ENCODE measurements around the gene KIF21B. TPM values are rescaled to one million over a fixed set of nuclear protein-coding genes. Genes with fewer than 3 reads are reported as not detected.

Gene KIF21B
- total RNA-seq, 2 experiments from 2014 or later: 45.5 to 46.3 TPM

DNA sequence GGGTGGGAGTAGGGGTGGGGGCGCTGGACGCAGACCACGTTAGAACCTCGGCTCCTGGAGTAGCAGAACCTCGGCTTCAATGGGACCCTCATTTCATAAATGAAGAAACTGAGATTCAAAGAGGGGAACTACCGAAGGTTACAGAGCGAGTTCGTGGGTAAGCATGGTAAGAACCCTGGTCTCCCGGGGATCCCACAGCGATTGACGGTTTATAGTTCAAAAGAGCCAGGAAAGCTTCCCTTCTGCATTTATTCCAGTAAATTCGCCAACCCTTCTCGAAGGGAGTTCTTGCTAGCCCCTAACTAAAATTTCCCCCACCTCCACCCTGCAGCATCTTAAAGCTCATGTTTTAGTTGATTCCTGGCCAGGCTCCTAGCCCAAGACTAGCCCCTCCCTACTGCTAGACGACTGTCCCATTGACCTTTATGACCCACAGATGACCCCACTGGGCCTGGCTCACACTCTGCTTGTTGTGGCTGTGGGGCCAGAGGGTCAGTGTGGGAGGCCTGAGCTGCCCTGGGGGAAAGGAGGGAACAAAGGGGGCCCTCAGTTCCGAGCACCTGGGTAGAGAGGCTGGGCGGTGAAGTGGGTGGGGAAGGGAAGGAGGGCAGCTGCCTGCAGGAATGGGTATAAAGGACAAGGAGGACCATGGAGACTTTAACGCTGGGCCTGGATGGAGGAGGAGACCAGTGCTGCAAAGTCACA is 558 bp upstream of the KIF21B start:
- peak overlapping the region; percentile 41 for H3K4me3 Mint-ChIP-seq

GRCh38 chr1:201022820-201023516 is 546 bp downstream of the KIF21B start:
- DNase-seq: peak; percentile 74
- H3K27ac Mint-ChIP-seq: peak overlapping the region; percentile 100
- peaks cover 14% of the 10 kb centered on the region for H3K36me3 Mint-ChIP-seq (ENCODE audit: low read depth)
- intact Hi-C loops (cut with micrococcal nuclease): loop anchor here (1.0 to 5.0 kb wide), 6 partner anchors 21 to 871 kb away; partner anchors contain the start of gene CAMSAP2
- H3K4me3 Mint-ChIP-seq: peak overlapping the region; percentile 90
- CTCF ChIA-PET: interaction anchor here (0.7 to 5.1 kb wide), 8 partner anchors 8 to 401 kb away, joined by 3 to 54 read pairs (median 4); no protein-coding TSS in a partner anchor
- H3K4me1 Mint-ChIP-seq (ENCODE audit: low read depth): peaks cover 76% of the 10 kb centered on the region
- no peaks in the 10 kb centered on the region for H3K27me3 Mint-ChIP-seq (ENCODE audit: low read depth)
- H3K9me3 Mint-ChIP-seq: no peaks in the 10 kb centered on the region

More for the DNA sequence above, 558 bp upstream of the KIF21B start:
- no peaks in the 10 kb centered on the region for H3K27me3 Mint-ChIP-seq (ENCODE audit: low read depth)
- H3K27ac Mint-ChIP-seq: no peak overlapping the region
- CTCF ChIA-PET: interaction anchor here (0.6 to 5.1 kb wide), 6 partner anchors 9 to 489 kb away, joined by 3 to 54 read pairs (median 4); no protein-coding TSS in a partner anchor
- no peak for DNase-seq
- intact Hi-C loops (cut with micrococcal nuclease): loop anchor here (1.0 to 5.0 kb wide), 7 partner anchors 33 to 872 kb away; partner anchors contain the start of gene CAMSAP2
- peaks cover 10% of the 10 kb centered on the region for H3K36me3 Mint-ChIP-seq (ENCODE audit: low read depth)
- peaks cover 67% of the 10 kb centered on the region for H3K4me1 Mint-ChIP-seq (ENCODE audit: low read depth)
- no peaks in the 10 kb centered on the region for H3K9me3 Mint-ChIP-seq

DNA sequence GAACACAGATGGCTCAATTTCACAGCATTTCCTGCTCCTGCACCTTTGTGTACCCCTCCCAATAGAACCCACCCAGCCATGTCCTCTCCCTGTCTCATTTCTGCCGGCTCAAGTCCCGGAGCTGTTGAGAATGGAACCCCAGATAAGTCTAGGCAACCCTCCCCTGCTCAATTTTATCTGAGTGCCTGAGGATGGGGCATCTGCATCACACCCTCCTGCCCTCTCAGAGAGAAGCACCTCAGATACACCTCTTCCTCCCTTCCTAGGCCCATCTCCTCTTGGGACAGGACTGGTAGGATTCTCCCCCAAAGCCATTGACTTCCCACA is 1.1 kb downstream of the KIF21B start:
- H3K4me1 Mint-ChIP-seq (ENCODE audit: low read depth): peaks cover 78% of the 10 kb centered on the region
- intact Hi-C loops (cut with micrococcal nuclease): loop anchor here (1.0 to 5.0 kb wide), 3 partner anchors 20 to 870 kb away; partner anchors contain the start of gene CAMSAP2
- CTCF ChIA-PET: interaction anchor here (0.7 to 5.1 kb wide), 7 partner anchors 11 to 176 kb away, joined by 3 to 54 read pairs (median 13); no protein-coding TSS in a partner anchor
- no peaks in the 10 kb centered on the region for H3K9me3 Mint-ChIP-seq
- H3K4me3 Mint-ChIP-seq: peak overlapping the region; percentile 90
- DNase-seq: peak; percentile 26
- H3K27me3 Mint-ChIP-seq (ENCODE audit: low read depth): no peaks in the 10 kb centered on the region
- H3K27ac Mint-ChIP-seq: peak overlapping the region; percentile 100
- H3K36me3 Mint-ChIP-seq (ENCODE audit: low read depth): peaks cover 14% of the 10 kb centered on the region

GRCh38 chr1:201021630-201022492 is 1.7 kb downstream of the KIF21B start:
- DNase-seq: peak; percentile 30

GRCh38 chr1:201020721-201021629 is 2.5 kb downstream of the KIF21B start:
- intact Hi-C loops (cut with micrococcal nuclease): loop anchor here (1.0 to 5.0 kb wide), 3 partner anchors 42 to 869 kb away; partner anchors contain the start of gene CAMSAP2
- Mint-ChIP-seq H3K27ac (peak overlapping the region; percentile 100), H3K27me3 (ENCODE audit: low read depth) (no peaks in the 10 kb centered on the region), H3K4me1 (ENCODE audit: low read depth) (peaks cover 78% of the 10 kb centered on the region), H3K9me3 (no peaks in the 10 kb centered on the region), H3K4me3 (peak overlapping the region; percentile 90), H3K36me3 (ENCODE audit: low read depth) (peaks cover 15% of the 10 kb centered on the region)
- CTCF ChIA-PET: interaction anchor here (0.7 to 5.1 kb wide), 19 partner anchors 7 to 399 kb away, joined by 3 to 54 read pairs (median 5); no protein-coding TSS in a partner anchor
- DNase-seq: peak; percentile 67

More at GRCh38 chr1:201021630-201022492, 1.7 kb downstream of the KIF21B start:
- peak overlapping the region; percentile 100 for H3K27ac Mint-ChIP-seq
- H3K4me1 Mint-ChIP-seq (ENCODE audit: low read depth): peaks cover 78% of the 10 kb centered on the region
- intact Hi-C loops (cut with micrococcal nuclease): loop anchor here (1.0 to 5.0 kb wide), 4 partner anchors 20 to 870 kb away; partner anchors contain the start of gene CAMSAP2
- H3K36me3 Mint-ChIP-seq (ENCODE audit: low read depth): peaks cover 14% of the 10 kb centered on the region
- H3K4me3 Mint-ChIP-seq: peak overlapping the region; percentile 90
- CTCF ChIA-PET: interaction anchor here (0.6 to 5.1 kb wide), 13 partner anchors 10 to 366 kb away, joined by 3 to 54 read pairs (median 7); no protein-coding TSS in a partner anchor
- no peaks in the 10 kb centered on the region for H3K9me3 Mint-ChIP-seq
- H3K27me3 Mint-ChIP-seq (ENCODE audit: low read depth): no peaks in the 10 kb centered on the region

- H3K36me3 Mint-ChIP-seq (ENCODE audit: low read depth): peaks cover 15% of the 10 kb centered on the region
- H3K4me1 Mint-ChIP-seq (ENCODE audit: low read depth): peaks cover 78% of the 10 kb centered on the region
- CTCF ChIA-PET: interaction anchor here (0.8 to 5.1 kb wide), 16 partner anchors 8 to 398 kb away, joined by 3 to 54 read pairs (median 6); no protein-coding TSS in a partner anchor
- DNase-seq: peak; percentile 75
- intact Hi-C loops (cut with micrococcal nuclease): loop anchor here (5.0 kb wide), 2 partner anchors 283 to 868 kb away; partner anchors contain the start of gene CAMSAP2
- peak overlapping the region; percentile 100 for H3K27ac Mint-ChIP-seq
- peak overlapping the region; percentile 90 for H3K4me3 Mint-ChIP-seq
- no peaks in the 10 kb centered on the region for H3K9me3 Mint-ChIP-seq
- no peaks in the 10 kb centered on the region for H3K27me3 Mint-ChIP-seq (ENCODE audit: low read depth)
Measured at GRCh38 chr1:201020040-201020591, 3.4 kb downstream of the KIF21B start.

DNA sequence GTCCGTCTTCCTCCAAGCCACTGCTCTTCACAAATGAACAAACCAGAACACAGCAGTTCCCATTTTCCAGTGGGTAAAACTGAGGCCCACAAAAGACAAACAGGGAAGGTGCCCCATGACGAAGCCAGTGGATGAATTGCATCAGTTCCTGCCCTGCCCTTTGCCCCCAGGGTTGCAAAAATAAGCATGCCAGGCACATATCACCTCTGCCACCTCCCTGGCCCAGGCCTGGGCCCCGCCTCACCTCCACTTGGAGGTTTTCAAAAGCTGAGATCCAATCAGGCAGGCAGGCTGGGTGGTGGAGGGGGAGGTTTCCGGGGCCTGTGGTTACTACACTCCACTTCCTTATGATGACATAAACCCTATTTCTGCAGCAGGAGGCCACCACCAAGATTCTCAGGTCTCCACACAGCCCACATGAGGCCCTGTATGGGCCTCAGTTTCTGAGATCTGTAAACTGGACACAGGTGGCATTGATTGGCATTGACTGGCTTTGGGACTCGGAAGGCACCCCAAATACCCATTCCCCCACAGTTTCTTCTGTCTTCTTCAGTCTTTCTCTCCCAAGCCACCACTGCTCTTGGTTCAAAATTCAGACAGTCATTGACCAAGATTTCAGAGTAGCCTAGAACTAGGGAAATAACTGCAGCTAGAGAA is 4.1 kb downstream of the KIF21B start:
- no peaks in the 10 kb centered on the region for H3K9me3 Mint-ChIP-seq

DNA sequence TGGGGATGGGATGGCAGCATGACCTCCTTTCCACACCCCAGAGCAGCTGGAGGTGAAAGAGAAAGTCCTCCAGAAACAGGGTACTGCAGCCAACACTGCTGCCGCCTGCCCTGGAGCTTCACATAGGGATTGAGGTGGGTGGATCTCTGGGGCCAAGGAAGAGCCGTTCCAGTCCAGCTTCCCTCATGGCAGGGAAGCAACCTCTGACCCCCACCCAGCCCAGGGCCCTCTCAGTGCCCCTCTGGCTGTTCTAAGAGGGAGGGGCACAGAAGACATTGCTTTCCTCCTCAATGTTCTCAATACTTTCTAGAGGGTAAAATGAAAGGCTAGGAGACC is 5.7 kb downstream of the KIF21B start:
- H3K4me1 Mint-ChIP-seq (ENCODE audit: low read depth): peaks cover 83% of the 10 kb centered on the region
- H3K27me3 Mint-ChIP-seq (ENCODE audit: low read depth): no peaks in the 10 kb centered on the region
- CTCF ChIA-PET: interaction anchor here (1.2 to 4.2 kb wide), 5 partner anchors 8 to 46 kb away, joined by 3 to 40 read pairs (median 8); no protein-coding TSS in a partner anchor
- H3K27ac Mint-ChIP-seq: peak overlapping the region; percentile 100
- H3K9me3 Mint-ChIP-seq: no peaks in the 10 kb centered on the region
- intact Hi-C loops (cut with micrococcal nuclease): loop anchor here (2.0 to 5.0 kb wide), 3 partner anchors 435 to 937 kb away; partner anchors contain the start of genes CSRP1 and TIMM17A
- peaks cover 16% of the 10 kb centered on the region for H3K36me3 Mint-ChIP-seq (ENCODE audit: low read depth)
- H3K4me3 Mint-ChIP-seq: no peak overlapping the region
- no peak for DNase-seq

More for the DNA sequence above, 4.1 kb downstream of the KIF21B start:
- peaks cover 15% of the 10 kb centered on the region for H3K36me3 Mint-ChIP-seq (ENCODE audit: low read depth)
- DNase-seq: peak; percentile 97
- H3K4me3 Mint-ChIP-seq: peak overlapping the region; percentile 90
- H3K27ac Mint-ChIP-seq: peak overlapping the region; percentile 100
- intact Hi-C loops (cut with micrococcal nuclease): loop anchor here (1.0 to 5.0 kb wide), 9 partner anchors 24 to 935 kb away; partner anchors contain the start of genes CSRP1, KIF14 and TIMM17A
- peaks cover 78% of the 10 kb centered on the region for H3K4me1 Mint-ChIP-seq (ENCODE audit: low read depth)
- CTCF ChIA-PET: interaction anchor here (0.6 to 5.1 kb wide), 18 partner anchors 8 to 397 kb away, joined by 3 to 54 read pairs (median 6); no protein-coding TSS in a partner anchor
- H3K27me3 Mint-ChIP-seq (ENCODE audit: low read depth): no peaks in the 10 kb centered on the region

DNA sequence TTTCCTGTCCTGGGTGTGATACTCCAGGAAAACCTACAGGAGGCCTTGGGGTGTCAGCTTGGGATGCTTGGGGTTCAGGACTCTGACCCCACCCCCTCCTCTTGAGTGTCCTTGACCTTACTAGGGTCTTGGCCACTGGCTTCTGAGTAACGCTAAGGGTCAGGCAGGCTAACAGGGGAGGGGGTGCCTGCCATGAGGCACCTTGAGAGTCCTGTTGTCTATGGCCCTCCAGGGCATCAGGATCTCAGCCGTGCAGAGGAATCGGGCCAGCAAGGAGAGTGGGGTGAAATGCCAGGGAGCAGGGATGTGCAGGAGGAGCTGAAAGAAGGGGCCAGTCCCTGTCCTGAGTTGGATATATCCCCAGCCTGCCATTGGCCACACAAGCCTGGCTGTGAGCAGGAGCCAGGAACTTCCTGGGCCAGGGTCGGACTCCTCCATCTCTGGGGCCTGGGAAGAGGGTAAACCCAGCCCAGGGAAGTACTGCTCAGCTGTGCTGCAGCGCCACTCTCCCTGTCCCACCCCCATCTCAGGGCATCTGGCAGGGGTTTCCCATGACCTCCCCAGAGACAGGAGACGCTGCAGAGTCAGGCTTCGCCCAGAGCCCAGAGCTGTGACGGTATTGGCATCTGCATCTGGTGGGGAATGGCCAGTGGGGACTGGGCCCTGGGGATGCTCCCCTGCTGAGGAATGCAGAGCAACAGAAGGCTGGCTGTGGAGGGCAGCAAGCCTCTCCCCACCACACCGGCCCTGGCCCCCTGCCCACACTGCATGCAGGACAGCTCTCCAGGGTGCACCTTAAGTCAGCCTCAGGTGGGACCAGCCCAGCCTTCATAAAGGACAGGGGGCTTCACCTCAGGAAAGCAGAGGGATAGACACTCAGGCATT is 6.3 kb downstream of the KIF21B start:
- CTCF ChIA-PET: interaction anchor here (1.1 to 4.2 kb wide), 7 partner anchors 9 to 96 kb away, joined by 3 to 40 read pairs (median 13); no protein-coding TSS in a partner anchor
- peak; percentile 26 for DNase-seq
- no peak overlapping the region for H3K4me3 Mint-ChIP-seq
- peak overlapping the region; percentile 100 for H3K27ac Mint-ChIP-seq
- no peaks in the 10 kb centered on the region for H3K9me3 Mint-ChIP-seq
- H3K36me3 Mint-ChIP-seq (ENCODE audit: low read depth): peaks cover 11% of the 10 kb centered on the region
- peaks cover 89% of the 10 kb centered on the region for H3K4me1 Mint-ChIP-seq (ENCODE audit: low read depth)
- H3K27me3 Mint-ChIP-seq (ENCODE audit: low read depth): no peaks in the 10 kb centered on the region
- intact Hi-C loops (cut with micrococcal nuclease): loop anchor here (5.0 kb wide), 1 partner anchor 435 kb away; no protein-coding TSS in a partner anchor

All from activated naive CD4-positive, alpha-beta T cell treated with anti-CD3 and anti-CD28 coated beads for 36 hours (primary cell).